ENCODE measurements around the gene SIRT3.
A peak's percentile ranks its signal among the peaks of the same experiment; 100 is the strongest.

- TF ChIP-seq CTCF (IDR thresholded peaks at IDR 0.05) (no peak), POLR2A (IDR thresholded peaks at IDR 0.05) (peak in 2 of 4 donors; percentile 19 to 63)
Measured at GRCh38 chr11:236774-237767, 929 bp upstream of the SIRT3 start, which contains the start of gene PSMD13.

Data from esophagus squamous epithelium (tissue), 4 donors.